ENCODE data around the gene STAP1.

Gene STAP1

GRCh38 chr4:67632492-67632891 is 74.0 kb downstream of the STAP1 start:
- TF ChIP-seq FOXP2 (optimal IDR thresholded peaks at IDR 0.05; ENCODE audit: borderline replicate concordance, extremely low read depth, extremely low read length, insufficient read depth) = no peak
- TF ChIP-seq REST (IDR thresholded peaks at IDR 0.05; ENCODE audit: insufficient read depth in 1 of 2, low read depth in 2 of 2, low read length in 2 of 2) = no peak
- no peak for TF ChIP-seq POLR2AphosphoS5 (IDR thresholded peaks at IDR 0.05; ENCODE audit: low read depth, low read length)
- no peak for TF ChIP-seq SIN3A (IDR thresholded peaks at IDR 0.05; ENCODE audit: borderline replicate concordance, insufficient read depth, low read length)

GRCh38 chr4:67634741-67635140 is 76.2 kb downstream of the STAP1 start:
- TF ChIP-seq FOXP2 (optimal IDR thresholded peaks at IDR 0.05; ENCODE audit: borderline replicate concordance, extremely low read depth, extremely low read length, insufficient read depth) = no peak
- TF ChIP-seq TAF1 (IDR thresholded peaks at IDR 0.05; ENCODE audit: borderline replicate concordance, insufficient read depth, low read length) = no peak

- TF ChIP-seq POLR2AphosphoS5 (IDR thresholded peaks at IDR 0.05; ENCODE audit: low read depth, low read length) (no peak), TAF1 (IDR thresholded peaks at IDR 0.05; ENCODE audit: borderline replicate concordance, insufficient read depth, low read length) (no peak), REST (IDR thresholded peaks at IDR 0.05; ENCODE audit: insufficient read depth in 1 of 2, low read depth in 2 of 2, low read length in 2 of 2) (no peak), SIN3A (IDR thresholded peaks at IDR 0.05; ENCODE audit: borderline replicate concordance, insufficient read depth, low read length) (no peak), FOXP2 (optimal IDR thresholded peaks at IDR 0.05; ENCODE audit: borderline replicate concordance, extremely low read depth, extremely low read length, insufficient read depth) (no peak)
These were observed 76.8 kb downstream of the STAP1 start for GRCh38 chr4:67635331-67635730.

GRCh38 chr4:67638136-67638535 is 79.6 kb downstream of the STAP1 start:
- TF ChIP-seq FOXP2 (optimal IDR thresholded peaks at IDR 0.05; ENCODE audit: borderline replicate concordance, extremely low read depth, extremely low read length, insufficient read depth) = no peak
- TF ChIP-seq POLR2AphosphoS5 (IDR thresholded peaks at IDR 0.05; ENCODE audit: low read depth, low read length) = no peak
- no peak for TF ChIP-seq SIN3A (IDR thresholded peaks at IDR 0.05; ENCODE audit: borderline replicate concordance, insufficient read depth, low read length)
- TF ChIP-seq TAF1 (IDR thresholded peaks at IDR 0.05; ENCODE audit: borderline replicate concordance, insufficient read depth, low read length) = no peak

- no peak for TF ChIP-seq TAF1 (IDR thresholded peaks at IDR 0.05; ENCODE audit: borderline replicate concordance, insufficient read depth, low read length)
- TF ChIP-seq REST (IDR thresholded peaks at IDR 0.05; ENCODE audit: insufficient read depth in 1 of 2, low read depth in 2 of 2, low read length in 2 of 2) = no peak
These were observed 93.0 kb downstream of the STAP1 start for GRCh38 chr4:67651536-67651935.

Data from PFSK-1 (cell line).